Medulla oblongata (tissue), 1 donor: ENCODE results near the gene SETD5.

Experiments
- DNase-seq: peaks from one replicate; pipeline ENCODE4 v3.0.0-alpha.2; 2015; ENCODE audit errors: extremely low spot score

Gene SETD5

DNA sequence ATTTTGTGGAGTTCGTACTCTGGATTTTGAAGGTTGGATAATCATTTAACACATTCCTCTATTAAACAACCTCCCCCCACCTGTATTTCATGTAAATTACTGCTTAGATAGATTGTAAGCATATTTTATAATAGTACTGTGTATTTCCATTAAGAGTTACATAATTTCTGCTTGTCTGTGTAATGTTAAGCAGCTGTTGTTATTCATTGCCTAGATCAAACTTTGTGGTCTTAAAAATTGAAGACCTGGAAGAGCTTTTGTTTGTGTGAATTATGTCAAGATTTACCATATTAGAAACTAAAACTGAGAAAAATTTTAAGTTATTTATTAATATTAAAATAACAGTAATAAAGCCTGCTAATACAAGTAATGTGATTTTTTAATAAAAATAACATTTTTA is 11.1 kb downstream of the SETD5 start:
- no peak for DNase-seq

DNA sequence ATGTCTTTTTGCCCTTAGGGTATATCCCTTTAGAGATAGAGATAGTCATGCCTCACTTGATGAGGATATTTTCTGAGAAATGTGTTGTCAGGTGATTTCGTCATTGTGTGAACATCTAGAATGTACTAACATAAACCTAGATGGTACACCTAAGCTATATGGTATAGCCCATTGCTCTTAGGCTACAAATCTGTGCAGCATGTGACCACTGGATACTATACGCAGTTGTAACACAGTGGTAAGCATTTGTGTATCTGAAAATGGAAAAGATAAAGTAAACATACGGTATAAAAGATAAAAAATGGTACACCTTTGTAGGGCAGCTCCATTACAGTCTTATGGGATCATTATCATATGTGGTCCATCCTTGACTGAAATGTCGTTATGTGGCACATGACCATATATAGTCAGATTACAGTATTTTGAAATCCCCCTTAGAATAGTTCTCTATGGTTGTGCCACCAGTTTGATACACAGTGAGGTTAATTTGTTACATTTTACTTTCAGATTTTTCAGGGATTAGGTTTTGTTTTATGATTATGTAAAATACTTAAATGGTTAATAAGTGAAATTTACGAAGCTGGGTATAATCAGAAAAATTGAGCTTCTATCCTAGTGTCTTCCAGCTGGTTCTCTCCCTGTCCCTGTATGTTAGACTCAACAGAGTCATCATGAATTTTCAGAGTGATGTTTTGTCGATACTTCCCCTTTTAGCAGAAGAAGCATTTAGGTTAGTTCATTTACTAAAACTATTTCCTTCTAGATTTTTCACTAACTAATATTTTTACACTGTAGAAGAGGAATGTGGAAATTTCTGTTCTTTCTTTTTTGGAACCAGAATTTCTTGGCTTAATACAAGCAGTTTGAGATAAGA is 12.8 kb downstream of the SETD5 start:
- no peak for DNase-seq

DNA sequence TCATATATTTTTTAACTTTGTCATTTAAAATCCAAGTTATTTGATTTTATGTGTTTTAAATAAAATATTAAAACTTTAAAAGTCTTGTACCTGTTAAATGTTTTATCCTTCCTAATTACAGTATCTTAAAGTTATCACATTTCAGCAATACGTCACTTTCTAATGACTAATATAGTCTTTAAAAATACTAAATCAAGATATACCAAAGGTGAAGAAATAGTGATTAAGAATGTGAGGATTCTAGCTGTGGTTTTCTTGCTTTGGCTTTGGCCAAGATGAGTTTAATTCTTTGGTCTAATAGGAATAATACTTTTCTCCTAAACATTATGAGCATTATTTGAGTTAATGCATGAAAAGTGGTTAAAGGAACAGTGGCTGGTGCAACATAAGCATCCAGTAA is 13.9 kb downstream of the SETD5 start:
- no peak for DNase-seq

DNA sequence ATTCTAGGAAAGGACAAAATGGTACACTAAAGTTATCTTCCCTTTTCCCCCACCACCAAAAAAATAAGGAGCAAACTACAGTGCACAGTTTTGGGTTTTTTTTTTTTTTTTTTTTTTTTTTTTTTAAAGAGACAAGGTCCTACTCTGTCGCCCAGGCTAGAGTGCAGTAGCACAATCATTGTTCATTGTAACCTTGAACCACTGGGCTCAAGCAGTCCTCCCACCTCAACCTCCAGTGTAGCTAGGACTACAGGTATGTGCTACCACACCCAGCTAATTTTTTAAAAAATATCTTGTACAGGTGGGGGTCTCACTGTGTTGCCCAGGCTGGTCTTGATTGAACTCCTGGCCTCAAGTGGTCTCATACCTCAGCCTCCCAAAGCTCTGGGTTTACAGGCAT is 14.9 kb downstream of the SETD5 start:
- no peak for DNase-seq

DNA sequence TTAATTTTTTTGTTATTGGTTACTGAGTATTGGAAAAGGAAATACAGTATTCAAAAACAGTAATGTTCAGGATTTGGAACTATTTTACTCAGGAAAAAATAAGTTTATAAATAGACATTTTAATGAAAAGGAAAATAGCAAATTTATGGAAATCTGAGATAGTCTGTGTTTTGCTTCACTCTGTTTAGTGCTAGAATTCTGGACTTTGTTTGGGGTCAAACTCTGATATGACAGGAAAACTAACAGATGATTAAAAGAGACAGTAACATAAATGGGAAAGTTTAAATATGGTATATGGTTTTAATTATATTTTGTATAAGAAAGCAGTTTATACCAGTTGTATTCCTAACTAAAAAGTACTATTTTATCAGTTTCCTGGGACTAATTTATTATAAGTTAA is 17.4 kb downstream of the SETD5 start:
- DNase-seq: no peak

DNA sequence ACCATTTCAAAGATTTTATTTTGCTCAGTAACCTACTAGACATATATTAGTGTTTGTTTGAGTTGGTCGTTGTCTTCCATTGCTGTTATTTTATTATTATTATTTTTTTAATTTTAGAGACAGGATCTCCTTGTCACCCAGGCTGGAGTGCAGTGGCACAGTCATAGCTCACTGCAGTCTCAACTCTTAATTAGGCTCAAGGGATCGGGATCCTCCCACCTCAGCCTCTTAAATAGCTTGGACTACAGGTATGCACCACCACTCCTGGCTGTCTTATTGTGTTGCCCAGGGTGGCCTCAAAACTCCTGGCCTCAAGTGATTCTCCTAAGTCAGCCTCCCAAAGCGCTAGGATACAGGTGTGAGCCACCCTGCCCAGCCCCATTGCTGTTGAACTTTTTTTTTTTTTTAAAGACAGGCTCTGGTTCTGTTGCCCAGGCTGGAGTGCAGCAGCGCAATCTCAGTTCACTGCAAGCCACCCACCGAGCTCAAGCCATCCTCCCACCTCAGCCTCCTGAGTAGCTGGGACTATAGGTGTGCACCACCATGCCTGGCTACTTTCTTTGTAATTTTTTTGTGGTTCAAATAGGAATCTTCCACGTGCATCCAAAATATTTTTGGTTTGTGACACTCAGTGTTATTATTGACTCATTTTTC is 18.2 kb downstream of the SETD5 start:
- no peak for DNase-seq

DNA sequence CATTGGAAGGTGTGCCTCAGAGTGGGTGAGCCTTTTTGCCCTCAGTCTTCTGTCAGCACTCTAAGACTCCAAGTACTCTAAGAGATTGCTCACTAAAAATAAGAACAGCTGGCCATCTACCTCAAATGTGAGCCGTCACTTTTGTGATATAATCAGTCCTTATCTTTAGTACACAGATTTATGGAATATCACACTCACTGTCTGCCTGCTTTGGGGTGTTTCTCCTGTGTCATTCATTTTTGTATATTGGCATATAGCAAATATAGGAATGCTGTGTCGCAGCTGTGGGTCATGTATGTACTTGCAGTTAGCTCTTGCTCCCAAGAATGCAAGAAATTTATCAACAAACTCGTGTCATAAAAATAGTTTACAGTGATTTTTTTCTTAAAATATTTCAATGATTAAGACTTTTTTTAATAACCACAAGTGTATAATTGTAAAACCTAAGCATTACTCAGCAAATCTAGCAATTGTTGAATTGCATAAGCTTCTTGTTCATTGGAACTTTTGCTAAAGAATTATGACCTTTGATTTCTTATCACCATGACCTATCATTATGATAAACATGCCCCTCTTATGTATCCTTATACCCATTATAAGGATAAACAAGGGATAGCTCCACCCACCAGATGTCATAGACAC is 18.8 kb downstream of the SETD5 start:
- no peak for DNase-seq

DNA sequence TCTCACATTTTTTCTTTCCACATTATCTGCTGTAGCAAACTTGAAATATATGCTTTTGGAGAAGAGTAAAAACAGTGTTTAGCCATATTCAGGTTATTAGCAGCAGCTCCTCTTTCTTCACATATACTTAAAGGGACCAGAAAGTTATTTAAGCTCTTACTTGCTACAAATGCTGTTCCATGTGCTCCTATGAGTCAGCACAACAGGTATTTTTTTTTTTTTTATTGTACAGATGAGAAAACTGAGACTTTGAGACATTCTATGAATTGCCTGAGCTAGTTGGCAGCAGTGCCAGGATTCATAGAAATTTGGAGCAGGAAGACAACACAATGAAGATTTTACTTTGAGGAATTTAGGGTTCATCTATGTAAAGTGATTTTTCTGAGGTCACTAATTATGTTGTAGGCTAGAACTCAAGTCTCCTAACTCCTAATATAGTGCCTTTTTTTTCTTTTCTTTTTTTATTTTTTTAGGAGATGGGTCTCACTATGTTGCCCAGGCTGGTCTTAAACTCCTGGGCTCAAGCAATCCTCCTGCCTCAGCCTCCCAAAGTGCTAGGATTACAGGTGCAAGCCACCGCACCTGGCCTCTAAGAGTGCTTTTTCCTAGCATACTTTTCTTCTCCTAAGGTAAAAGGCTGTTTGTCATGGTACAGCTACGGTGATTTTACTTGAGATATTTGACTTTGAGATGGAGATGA is 23.6 kb downstream of the SETD5 start:
- no peak for DNase-seq

DNA sequence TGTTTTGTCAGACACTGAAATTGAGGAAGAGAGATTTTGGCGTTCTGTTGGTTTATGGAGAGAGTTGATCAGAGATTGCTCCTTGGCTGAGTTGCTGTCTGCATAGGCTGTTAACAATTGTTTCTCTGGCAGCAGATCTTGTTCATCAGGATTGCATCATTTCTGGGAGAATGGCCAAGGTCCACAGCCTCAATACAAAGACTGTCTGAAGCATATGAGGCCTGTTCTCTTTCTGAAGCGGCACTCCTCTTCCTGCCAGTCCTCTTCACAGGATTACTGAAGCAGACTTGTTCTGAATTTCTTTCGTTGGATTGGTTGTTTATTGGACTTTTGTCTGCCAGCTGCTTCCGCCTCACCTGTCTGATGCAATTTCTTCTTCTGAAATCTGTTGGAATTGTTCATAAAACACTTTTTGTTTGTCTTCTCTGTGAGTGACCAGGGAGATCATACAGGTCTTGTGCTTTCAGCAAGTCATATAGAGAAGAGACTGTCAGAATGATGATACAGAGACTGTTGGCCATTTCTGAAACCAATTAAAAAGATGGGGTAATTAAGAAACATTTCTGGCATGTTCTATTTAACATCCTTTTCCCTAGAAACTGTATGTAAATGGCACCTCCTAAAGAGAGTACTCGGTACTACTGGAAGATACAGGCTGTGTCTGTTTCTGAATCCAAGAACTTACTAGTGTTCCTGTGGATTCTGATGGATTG is 25.5 kb downstream of the SETD5 start:
- DNase-seq: peak; percentile 99

DNA sequence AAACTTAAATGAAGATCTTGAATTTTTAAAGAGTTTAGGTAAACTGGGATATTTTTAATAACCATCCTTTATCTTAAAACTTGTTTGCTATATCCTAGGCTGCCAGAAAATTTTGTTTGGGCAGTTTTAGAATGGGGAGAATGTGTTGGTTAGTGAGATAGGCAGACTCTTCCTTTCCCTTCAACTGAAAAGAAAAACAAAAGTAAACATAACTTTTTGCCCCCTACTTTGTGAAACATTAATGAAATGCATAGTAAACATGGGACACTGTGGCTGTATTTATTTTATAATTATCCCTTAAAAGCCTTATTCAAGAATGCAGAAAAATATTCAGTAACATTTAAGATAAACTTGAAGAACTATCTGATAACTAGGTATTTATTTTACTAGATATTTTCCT is 31.0 kb downstream of the SETD5 start:
- no peak for DNase-seq

DNA sequence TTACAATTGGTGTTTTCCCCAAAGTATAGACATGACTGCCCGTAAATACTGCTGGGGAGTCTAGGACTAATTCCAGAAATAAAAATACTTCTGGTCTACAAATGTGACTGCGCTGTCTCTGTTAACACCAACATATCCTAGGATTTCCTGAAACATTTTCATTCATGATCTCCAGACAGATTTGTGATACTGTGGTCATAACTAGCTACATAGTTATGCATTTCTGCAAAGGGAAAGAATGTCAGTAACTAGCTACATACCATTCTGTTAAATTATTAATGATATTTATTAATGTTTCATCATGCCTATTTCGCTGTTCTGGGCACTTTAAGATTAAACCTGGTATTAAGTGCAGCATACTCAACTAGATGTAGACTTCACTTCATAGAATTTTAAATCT is 33.3 kb downstream of the SETD5 start:
- DNase-seq: no peak

DNA sequence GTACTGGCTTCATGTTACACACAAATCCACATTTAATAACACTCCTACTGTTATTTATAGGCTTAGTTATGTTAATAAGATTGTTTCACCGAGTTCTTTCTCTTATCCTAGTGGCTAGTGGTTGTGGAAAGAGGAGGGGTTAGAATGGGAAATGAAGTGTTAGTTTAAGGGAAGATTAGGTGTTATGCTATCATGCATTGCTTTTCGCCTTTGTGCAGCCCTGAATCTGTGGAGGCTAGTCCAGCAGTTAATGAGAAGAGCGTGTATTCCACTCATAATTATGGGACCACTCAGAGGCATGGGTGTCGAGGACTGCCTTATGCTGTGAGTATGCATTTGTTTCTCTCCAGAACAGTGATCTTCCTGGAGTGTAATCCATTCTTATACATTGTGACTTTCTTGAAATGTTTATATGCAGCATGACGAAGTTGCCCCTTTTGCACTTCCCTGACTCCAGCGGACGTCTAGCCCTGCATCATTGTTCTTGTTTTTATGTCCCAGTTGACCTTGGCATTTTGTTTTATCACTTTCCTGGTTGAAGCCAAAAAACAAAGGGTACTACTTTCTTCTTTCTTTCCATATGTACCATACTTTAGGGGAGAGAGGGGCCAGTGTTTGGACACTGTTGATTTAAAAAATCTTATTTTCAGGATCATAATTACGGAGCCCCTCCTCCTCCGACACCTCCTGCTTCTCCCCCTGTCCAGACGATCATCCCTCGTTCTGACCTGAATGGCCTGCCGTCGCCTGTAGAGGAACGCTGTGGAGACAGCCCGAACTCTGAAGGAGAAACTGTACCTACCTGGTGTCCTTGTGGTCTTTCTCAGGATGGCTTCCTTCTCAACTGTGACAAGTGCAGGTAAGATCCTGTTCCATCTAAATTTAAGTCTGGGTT is 36.5 kb downstream of the SETD5 start:
- no peak for DNase-seq

DNA sequence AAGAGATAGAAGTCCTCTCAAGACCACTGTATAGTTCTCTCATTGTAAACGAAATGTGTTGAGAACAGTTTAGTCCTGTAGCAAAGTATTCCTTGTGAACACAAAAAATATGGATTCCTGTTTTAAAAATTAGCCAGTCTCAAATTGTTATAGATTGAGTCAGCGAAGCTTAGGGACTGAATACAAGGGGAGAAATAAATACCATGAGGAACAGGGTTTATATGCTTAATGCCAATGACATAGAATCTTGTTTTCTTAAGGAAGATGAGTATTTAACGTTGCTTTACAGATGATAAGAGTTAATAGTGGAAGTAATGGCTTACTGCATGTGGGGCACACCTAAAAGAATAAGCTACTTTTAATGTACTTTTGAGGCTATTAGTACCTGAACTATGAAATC is 37.9 kb downstream of the SETD5 start:
- no peak for DNase-seq

DNA sequence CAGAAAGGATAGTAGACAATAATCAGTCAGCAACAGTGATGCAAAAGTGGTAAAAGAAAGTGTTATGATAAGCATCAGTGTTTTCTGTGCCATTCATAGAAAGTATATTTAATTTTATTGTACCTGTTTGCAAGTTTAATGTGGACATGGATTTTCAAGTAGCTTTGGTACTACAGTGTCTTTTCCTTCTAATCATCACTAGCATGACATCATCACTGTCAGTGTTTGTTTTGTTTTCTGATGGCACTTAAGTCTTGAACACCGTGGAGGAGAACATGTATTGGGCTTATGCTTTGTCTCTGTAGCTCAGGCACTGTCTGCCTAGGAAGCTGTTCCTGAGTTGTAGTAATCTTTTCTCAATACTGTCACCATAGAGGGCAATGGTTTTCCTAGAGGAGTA is 41.9 kb downstream of the SETD5 start:
- no peak for DNase-seq

DNA sequence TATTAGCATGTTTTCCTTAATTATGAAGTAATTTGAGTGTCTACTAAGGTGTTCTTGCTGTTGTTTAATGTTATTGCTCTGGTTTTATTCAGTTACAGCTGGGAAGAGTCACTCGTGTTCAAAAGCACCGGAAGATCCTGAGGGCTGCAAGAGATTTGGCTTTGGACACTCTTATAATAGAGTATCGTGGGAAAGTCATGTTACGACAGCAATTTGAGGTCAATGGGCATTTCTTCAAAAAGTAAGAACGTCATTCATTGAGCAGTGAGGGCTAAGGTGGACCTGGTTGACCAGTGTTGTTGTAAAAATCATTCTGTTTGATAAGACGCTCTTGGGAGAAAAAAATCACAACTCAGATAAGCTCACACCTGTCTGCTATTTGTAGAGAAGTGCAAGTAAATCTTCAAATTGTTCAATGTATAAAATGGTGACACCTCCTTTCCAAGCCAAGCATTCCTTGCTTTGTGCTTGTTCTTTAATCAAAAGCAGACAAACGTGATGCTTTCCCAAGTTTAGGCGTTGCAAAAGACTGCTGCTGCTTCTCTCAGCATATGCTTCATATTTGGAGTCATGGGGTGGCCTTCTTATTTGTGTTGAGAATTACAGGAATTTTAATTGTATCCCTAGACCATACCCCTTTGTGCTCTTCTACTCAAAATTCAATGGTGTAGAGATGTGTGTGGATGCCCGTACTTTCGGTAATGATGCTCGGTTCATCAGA is 44.2 kb downstream of the SETD5 start:
- no peak for DNase-seq

DNA sequence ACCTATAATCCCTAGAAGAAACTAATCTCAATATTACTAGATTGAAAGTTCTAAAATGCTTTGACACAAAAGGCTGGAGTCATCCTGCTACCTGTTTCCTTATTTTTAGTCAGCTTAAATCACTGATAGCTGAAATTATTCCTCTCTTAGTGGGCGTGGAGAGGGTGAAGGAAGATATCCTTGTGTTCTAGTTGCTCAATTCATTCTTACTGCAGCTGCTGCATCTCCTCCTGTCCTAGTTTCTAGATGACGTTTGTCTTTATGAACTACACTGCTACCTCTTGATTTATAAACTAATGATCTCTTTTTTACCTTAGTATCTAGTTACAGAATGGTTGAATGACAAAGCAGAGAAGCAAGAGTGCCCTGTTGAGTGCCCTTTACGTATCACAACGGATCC is 50.7 kb downstream of the SETD5 start:
- DNase-seq: no peak

DNA sequence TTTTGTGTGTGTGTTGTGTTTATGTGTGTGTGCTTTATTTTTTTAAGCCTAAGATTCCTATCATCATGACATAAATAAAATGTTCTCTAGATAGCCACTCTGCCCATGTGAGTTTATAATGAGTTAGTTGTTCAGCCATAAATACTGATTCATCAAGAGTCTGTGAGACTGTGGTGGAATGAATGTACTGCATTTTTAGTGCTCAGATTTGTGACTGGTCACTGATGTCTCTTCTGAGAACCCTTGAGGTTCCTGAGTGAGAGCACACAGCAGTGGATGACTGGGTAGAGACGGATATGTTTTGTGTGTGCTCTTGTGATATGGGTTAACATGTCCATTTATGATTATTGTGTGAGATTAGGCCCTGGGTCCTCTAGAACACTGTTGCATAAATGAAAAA is 51.2 kb downstream of the SETD5 start:
- no peak for DNase-seq

DNA sequence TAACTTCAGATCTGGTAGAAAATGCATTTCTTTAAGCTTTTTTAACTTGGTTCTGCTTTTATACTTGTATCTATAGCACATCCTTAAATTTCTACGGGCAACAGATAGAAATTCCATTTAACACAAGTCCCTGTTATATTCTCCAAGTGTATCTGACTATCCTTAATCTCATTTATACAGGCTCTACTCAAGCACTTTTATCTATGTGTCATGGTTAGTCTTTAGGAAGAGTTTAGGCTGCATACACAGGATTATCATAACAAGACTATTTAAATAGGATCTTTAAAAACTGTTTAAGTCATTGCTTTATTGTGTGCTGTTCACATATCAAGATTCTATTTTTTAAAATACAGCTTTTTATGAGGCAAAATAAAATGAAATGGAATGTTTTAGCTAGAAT is 52.7 kb downstream of the SETD5 start:
- DNase-seq: no peak

DNA sequence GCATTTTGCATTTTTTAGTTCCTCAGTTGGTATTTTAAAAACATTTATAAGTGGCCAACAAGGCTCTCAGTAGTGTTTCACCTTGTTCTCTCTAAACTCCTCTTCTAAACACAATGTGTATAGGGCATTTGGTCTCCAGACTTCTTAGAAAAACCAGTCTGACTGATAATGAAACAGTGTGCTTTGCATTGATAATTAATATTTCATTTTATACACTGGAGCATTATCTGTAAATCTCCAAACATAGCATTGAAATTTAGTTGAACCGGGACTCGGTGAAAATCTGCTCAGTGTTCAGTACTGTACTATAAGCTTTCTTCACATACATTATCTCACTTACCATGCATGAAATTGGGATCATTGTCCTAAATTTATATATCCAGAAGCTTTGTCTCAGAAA is 53.6 kb downstream of the SETD5 start:
- no peak for DNase-seq

DNA sequence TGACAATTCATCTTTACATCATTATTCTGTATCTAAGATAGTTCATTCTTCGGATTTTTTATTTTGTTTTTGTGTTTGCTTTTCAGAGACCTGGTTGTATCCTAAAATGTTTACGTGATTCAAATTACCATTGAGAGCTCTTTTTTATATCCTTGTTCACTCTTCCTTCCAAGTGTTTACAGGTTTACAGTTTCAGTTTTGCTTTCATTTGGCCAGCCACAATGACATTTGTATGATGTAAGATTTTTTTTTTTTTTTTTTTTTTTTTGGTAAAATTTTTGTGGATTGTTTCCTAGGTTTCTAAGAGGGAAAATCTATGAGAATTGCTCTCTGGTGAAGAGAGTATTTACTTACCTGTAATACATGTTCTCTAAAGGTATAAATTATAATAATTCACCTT is 55.0 kb downstream of the SETD5 start:
- no peak for DNase-seq
